Vagina (tissue), 2 donors: Measurements from ENCODE around the gene MPPED2. TPM values are rescaled to one million over a fixed set of nuclear protein-coding genes. Genes with fewer than 3 reads are reported as not detected.

Source experiments
- DNase-seq, 2 donors: peaks; one replicate each; pipeline ENCODE4 v3.0.0-alpha.2; 2017; ENCODE audit errors: extremely low spot score in 2 of 2
- H3K27ac ChIP-seq: fragments of 200-600 bp; sonication (generic); one replicate; pipeline ENCODE4 v1.5.1; 2019
- H3K27me3 ChIP-seq: fragments of 200-600 bp; sonication (generic); one replicate; pipeline ENCODE4 v1.5.1; 2019
- H3K36me3 ChIP-seq, 2 donors: fragments of 200-600 bp; sonication (generic); one replicate each; pipeline ENCODE4 v1.5.1; 2017 to 2019
- H3K4me1 ChIP-seq: fragments of 200-600 bp; sonication (generic); one replicate; pipeline ENCODE4 v1.5.1; 2019
- H3K4me3 ChIP-seq, 2 donors: fragments of 200-600 bp; sonication (generic); 1 replicate in 1 of 2; 2 replicates in 1 of 2; pipeline ENCODE4 v1.5.1; 2016 to 2019
- H3K9me3 ChIP-seq: fragments of 200-600 bp; sonication (generic); one replicate; pipeline ENCODE4 v1.5.1; 2019
- POLR2A ChIP-seq, 2 donors: fragments of 450-650 bp; IDR thresholded peaks; one replicate each; pipeline ENCODE4 v1.6.1; 2017; ENCODE audit warnings: antibody characterized with exemption in 2 of 2, mild to moderate bottlenecking in 2 of 2, moderate library complexity in 2 of 2
- POLR2AphosphoS5 ChIP-seq, 2 donors: sonication (generic); formaldehyde crosslinking; IDR thresholded peaks; one replicate each; pipeline ENCODE4 v1.9.0; 2017; ENCODE audit warnings: antibody characterized with exemption in 2 of 2, mild to moderate bottlenecking in 2 of 2, low read depth in 1 of 2; ENCODE audit not compliant: insufficient read depth in 1 of 2
- intact Hi-C: fragments of 100-400 bp; cut with DNase I; formaldehyde crosslinking; loops from one replicate; pipeline ENCODE4 v1.15.1; 2023
- total RNA-seq: library from RNA; depleted of rRNA; stranded (reverse); fragments of >200 nt; gene quantifications from one replicate; pipeline ENCODE4 v1.2.3, GENCODE V29; 2016
- TF ChIP-seq, protein P1 (sequence below), 3 experiments: fragments of 450-650 bp in 2 of 3; fragments of 200-600 bp in 1 of 3; sonication (generic) in 1 of 3; IDR thresholded peaks; one replicate each; pipeline ENCODE4 v1.5.1; 2017 to 2019; ENCODE audit warnings: antibody characterized with exemption in 3 of 3, mild to moderate bottlenecking in 2 of 3, moderate library complexity in 2 of 3

Gene MPPED2
- total RNA-seq, 1 donor from 2014 or later = 4.4 TPM

DNA sequence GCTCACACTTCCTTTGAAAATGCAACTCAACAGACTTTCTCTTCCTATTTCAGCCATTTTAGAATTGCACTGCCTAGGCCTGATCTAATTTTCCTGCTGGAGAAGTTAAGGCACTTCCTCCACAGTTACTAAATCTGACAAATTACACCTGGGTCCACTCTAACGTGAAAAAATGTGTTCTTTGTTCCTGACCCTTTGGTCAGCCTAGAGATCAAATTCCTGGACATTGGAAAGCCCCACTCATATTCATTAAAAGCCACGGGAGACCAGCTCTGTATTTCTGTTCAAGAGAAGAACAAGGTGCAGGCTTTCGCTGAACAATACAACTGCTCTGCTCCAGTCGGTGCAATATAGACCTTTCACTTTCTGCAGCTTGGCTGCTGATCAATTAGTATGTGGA, 96.6 kb downstream of the MPPED2 start:
- H3K4me3 ChIP-seq = no peak overlapping the region
- intact Hi-C loops = no loop called here
- no peak for DNase-seq
- no peaks in the 10 kb centered on the region for H3K27me3 ChIP-seq
- H3K4me1 ChIP-seq = peaks cover 29% of the 10 kb centered on the region
- TF ChIP-seq POLR2AphosphoS5 (IDR thresholded peaks at IDR 0.05; ENCODE audit: insufficient read depth in 1 of 2, low read depth in 1 of 2) = no peak
- TF ChIP-seq, protein P1, sequence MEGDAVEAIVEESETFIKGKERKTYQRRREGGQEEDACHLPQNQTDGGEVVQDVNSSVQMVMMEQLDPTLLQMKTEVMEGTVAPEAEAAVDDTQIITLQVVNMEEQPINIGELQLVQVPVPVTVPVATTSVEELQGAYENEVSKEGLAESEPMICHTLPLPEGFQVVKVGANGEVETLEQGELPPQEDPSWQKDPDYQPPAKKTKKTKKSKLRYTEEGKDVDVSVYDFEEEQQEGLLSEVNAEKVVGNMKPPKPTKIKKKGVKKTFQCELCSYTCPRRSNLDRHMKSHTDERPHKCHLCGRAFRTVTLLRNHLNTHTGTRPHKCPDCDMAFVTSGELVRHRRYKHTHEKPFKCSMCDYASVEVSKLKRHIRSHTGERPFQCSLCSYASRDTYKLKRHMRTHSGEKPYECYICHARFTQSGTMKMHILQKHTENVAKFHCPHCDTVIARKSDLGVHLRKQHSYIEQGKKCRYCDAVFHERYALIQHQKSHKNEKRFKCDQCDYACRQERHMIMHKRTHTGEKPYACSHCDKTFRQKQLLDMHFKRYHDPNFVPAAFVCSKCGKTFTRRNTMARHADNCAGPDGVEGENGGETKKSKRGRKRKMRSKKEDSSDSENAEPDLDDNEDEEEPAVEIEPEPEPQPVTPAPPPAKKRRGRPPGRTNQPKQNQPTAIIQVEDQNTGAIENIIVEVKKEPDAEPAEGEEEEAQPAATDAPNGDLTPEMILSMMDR (IDR thresholded peaks at IDR 0.05) = no peak
- no peak for TF ChIP-seq POLR2A (IDR thresholded peaks at IDR 0.05)
- H3K27ac ChIP-seq = no peak overlapping the region
- no peaks in the 10 kb centered on the region for H3K36me3 ChIP-seq
- H3K9me3 ChIP-seq = no peaks in the 10 kb centered on the region

DNA sequence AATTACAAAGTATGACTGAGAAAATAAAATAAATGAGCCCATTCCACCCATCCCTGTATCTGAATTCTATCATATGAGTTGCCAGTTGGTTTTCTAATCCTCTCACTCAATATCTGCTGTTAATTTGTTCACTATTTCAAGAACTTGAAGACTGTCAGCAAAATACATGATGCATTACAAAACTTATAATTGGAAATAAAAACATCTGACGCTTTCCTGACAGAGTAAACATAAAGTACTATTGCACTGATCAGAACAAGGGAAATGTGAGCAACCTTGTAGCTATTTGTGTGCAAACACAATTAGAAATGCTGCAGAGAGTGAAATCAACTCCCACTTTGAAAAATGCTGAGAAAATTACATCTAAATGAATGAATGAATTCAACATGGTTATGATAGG, 97.1 kb downstream of the MPPED2 start:
- peaks cover 29% of the 10 kb centered on the region for H3K4me1 ChIP-seq
- H3K9me3 ChIP-seq = no peaks in the 10 kb centered on the region
- intact Hi-C loops = no loop called here
- H3K27me3 ChIP-seq = no peaks in the 10 kb centered on the region
- no peak overlapping the region for H3K4me3 ChIP-seq
- no peak for DNase-seq
- TF ChIP-seq, protein P1 (IDR thresholded peaks at IDR 0.05) = no peak
- TF ChIP-seq POLR2A (IDR thresholded peaks at IDR 0.05) = no peak
- no peak for TF ChIP-seq POLR2AphosphoS5 (IDR thresholded peaks at IDR 0.05; ENCODE audit: insufficient read depth in 1 of 2, low read depth in 1 of 2)
- H3K36me3 ChIP-seq = no peaks in the 10 kb centered on the region
- no peak overlapping the region for H3K27ac ChIP-seq

DNA sequence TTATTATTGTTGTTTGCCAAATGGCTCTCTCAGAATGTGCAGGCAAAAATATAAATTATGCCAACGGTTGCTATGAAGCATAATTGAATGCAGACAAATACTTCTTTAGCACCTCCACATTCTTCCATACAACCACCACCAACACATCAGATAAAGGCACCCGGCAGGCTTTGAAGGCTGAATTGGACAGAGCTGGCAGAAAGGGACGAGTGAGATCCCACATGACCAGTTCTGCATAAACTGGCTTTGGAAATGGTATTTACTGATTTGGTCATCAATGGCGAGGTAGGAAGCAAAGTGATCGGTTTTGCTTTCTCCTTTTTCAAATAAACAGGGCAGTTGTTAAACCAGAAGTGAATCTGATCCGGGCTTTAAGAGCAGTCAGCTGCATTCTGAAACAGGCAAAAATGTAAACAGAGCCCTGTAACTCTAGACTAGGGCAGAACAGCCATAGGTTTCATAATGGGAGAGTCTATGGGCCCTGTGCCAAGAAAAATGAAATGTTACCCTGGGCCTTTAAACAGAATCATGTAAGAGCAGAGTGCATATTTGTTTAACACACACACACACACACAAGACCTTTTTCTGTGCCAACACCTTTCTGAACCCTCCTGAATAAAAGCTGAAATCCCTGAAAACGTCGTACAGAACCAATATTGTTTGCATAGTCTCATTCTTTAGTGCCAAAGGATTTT, 97.7 kb downstream of the MPPED2 start:
- no peaks in the 10 kb centered on the region for H3K9me3 ChIP-seq
- no peaks in the 10 kb centered on the region for H3K27me3 ChIP-seq
- H3K4me3 ChIP-seq = no peak overlapping the region
- no peaks in the 10 kb centered on the region for H3K36me3 ChIP-seq
- intact Hi-C loops = no loop called here
- H3K4me1 ChIP-seq = peaks cover 29% of the 10 kb centered on the region
- peak overlapping the region; percentile 31 for H3K27ac ChIP-seq
- no peak for DNase-seq
- TF ChIP-seq, protein P1 (IDR thresholded peaks at IDR 0.05) = no peak
- TF ChIP-seq POLR2AphosphoS5 (IDR thresholded peaks at IDR 0.05; ENCODE audit: insufficient read depth in 1 of 2, low read depth in 1 of 2) = no peak

DNA sequence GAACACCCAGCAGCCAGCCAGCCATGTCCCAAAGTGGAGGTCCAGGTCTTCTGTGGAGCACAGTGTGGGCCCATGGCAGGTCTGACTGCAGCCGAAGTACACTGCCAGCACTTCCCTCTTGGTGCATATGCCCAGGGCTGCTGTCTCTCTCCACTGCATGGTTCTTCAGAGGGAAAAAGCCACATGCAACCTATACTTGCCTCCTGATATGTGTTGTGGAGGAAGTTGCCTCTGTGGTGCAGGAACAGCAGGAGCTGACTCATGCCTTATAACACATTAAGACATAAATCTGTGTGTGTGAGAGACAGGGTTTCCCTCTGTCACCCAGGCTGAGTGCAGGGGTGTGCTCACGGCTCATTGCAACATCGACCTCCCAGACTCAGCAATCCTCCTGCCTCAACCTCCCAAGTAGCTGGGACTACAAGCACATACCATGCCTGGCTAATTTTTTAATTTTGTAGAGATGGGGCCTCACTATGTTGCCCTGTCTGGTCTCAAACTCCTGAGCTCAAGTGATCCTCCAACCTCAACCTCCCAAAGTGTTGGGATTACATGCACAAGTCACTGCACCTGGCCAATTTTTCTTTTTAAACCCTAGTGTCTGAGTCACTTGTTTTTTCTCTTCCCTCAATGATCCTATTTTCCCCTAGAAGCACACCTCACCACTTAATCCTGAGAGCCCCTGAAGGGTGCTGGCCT, 98.8 kb downstream of the MPPED2 start:
- TF ChIP-seq, protein P1 (IDR thresholded peaks at IDR 0.05) = no peak
- TF ChIP-seq POLR2A (IDR thresholded peaks at IDR 0.05) (no peak), POLR2AphosphoS5 (IDR thresholded peaks at IDR 0.05; ENCODE audit: insufficient read depth in 1 of 2, low read depth in 1 of 2) (no peak)
- DNase-seq = no peak
- Histone ChIP-seq H3K4me3 (no peak overlapping the region), H3K27me3 (no peaks in the 10 kb centered on the region), H3K36me3 (no peaks in the 10 kb centered on the region), H3K27ac (peak overlapping the region; percentile 31), H3K4me1 (peaks cover 29% of the 10 kb centered on the region), H3K9me3 (no peaks in the 10 kb centered on the region)
- intact Hi-C loops = no loop called here

DNA sequence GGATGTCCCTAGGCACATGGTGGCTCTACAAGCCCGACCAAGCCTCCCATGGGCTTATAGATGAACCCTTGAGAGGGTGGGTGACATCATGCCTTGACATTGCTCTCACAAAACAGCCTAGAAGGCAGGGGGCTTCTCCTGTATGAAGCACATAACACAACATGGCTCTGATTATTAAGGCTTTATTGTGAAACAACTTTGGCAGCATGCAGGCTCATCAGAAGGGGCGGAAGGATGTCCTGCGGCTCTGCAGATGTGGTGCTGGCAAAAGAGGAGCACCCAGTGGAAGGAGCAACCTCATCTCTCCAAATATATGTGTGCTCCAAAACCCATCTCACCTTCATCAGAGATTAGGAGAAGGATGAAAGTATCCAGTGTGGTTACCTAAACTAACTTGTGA, 100.4 kb downstream of the MPPED2 start:
- no peaks in the 10 kb centered on the region for H3K9me3 ChIP-seq
- no peaks in the 10 kb centered on the region for H3K36me3 ChIP-seq
- no peak for DNase-seq
- no peak for TF ChIP-seq POLR2AphosphoS5 (IDR thresholded peaks at IDR 0.05; ENCODE audit: insufficient read depth in 1 of 2, low read depth in 1 of 2)
- TF ChIP-seq, protein P1 (IDR thresholded peaks at IDR 0.05) = no peak
- no peak for TF ChIP-seq POLR2A (IDR thresholded peaks at IDR 0.05)
- no peak overlapping the region for H3K27ac ChIP-seq
- H3K4me1 ChIP-seq = peaks cover 42% of the 10 kb centered on the region
- no peaks in the 10 kb centered on the region for H3K27me3 ChIP-seq
- intact Hi-C loops = no loop called here
- H3K4me3 ChIP-seq = no peak overlapping the region
